Prostate gland (tissue), 2 donors: Measurements from ENCODE around the gene CXorf38.

ENCODE experiments used
- POLR2A ChIP-seq: fragments of 450-650 bp; IDR thresholded peaks from one replicate; pipeline ENCODE4 v1.6.1; 2016; ENCODE audit warnings: antibody characterized with exemption, mild to moderate bottlenecking
- POLR2AphosphoS5 ChIP-seq: sonication (generic); formaldehyde crosslinking; IDR thresholded peaks from one replicate; pipeline ENCODE4 v1.6.1; 2017; ENCODE audit warnings: antibody characterized with exemption
- TF ChIP-seq, protein P1 (sequence below), 4 experiments: fragments of 200-600 bp in 2 of 4; fragments of 450-650 bp in 2 of 4; sonication (generic) in 2 of 4; IDR thresholded peaks; 1 replicate in 3 of 4; 2 replicates in 1 of 4; pipeline ENCODE4 v1.5.1; 2016 to 2019; ENCODE audit warnings: antibody characterized with exemption in 4 of 4, mild to moderate bottlenecking in 2 of 4, moderate library complexity in 2 of 4

DNA sequence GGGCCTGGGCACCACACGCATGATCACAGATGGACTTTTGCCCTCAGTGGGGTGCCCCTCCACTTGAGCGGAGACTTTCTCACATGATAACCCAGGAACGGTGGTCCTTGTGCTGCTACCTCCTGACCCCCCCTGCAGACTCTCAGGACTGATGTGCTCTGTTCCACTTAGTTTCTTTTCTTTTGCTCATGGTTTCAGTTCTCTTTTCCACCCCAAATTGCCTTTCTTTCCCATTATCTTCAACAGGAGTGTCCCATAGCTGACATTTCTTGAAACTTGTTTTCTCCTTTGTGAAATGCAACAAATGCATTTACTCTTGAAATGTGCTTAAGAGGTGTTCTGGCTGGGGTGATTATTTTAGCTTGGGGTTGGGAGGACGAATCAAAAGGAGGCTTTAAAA lies 15.2 kb downstream of the CXorf38 start:
- TF ChIP-seq, protein P1, sequence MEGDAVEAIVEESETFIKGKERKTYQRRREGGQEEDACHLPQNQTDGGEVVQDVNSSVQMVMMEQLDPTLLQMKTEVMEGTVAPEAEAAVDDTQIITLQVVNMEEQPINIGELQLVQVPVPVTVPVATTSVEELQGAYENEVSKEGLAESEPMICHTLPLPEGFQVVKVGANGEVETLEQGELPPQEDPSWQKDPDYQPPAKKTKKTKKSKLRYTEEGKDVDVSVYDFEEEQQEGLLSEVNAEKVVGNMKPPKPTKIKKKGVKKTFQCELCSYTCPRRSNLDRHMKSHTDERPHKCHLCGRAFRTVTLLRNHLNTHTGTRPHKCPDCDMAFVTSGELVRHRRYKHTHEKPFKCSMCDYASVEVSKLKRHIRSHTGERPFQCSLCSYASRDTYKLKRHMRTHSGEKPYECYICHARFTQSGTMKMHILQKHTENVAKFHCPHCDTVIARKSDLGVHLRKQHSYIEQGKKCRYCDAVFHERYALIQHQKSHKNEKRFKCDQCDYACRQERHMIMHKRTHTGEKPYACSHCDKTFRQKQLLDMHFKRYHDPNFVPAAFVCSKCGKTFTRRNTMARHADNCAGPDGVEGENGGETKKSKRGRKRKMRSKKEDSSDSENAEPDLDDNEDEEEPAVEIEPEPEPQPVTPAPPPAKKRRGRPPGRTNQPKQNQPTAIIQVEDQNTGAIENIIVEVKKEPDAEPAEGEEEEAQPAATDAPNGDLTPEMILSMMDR (IDR thresholded peaks at IDR 0.05) = no peak
- TF ChIP-seq POLR2A = no peak
- no peak for TF ChIP-seq POLR2AphosphoS5
